Measurements from ENCODE around the gene ANKS1A.

DNA sequence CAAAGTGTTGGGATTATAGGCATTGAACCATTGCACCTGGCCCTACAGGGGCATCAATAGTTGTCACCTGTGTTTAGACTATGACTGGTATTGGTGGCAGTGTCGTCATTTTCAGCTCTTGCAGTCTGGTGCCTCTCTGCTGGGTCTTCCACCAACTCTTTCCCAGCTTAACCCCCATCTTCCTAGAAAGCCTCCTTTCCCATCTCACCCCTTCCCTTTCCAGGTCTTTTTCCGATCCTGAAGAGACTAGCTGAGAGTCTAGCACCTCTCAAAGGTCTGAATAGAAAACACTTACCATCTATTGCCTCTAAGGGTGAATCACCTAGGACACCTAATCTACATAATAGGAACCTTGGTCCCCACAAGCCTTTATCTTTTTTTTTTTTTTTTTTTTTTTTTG lies 181.1 kb downstream of the ANKS1A start:
- TF ChIP-seq, protein P1, sequence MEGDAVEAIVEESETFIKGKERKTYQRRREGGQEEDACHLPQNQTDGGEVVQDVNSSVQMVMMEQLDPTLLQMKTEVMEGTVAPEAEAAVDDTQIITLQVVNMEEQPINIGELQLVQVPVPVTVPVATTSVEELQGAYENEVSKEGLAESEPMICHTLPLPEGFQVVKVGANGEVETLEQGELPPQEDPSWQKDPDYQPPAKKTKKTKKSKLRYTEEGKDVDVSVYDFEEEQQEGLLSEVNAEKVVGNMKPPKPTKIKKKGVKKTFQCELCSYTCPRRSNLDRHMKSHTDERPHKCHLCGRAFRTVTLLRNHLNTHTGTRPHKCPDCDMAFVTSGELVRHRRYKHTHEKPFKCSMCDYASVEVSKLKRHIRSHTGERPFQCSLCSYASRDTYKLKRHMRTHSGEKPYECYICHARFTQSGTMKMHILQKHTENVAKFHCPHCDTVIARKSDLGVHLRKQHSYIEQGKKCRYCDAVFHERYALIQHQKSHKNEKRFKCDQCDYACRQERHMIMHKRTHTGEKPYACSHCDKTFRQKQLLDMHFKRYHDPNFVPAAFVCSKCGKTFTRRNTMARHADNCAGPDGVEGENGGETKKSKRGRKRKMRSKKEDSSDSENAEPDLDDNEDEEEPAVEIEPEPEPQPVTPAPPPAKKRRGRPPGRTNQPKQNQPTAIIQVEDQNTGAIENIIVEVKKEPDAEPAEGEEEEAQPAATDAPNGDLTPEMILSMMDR (IDR thresholded peaks at IDR 0.05) = no peak
- TF ChIP-seq POLR2A (IDR thresholded peaks at IDR 0.05) = no peak
